IPS-18c (cell line): ENCODE results near the gene ARRDC2.
A peak's percentile ranks its signal among the peaks of the same experiment; 100 is the strongest.
"Not testable (repeated sequence)": the region's sequence is repeated elsewhere in the genome, so short reads cannot be mapped to it uniquely, and the experiment has no call there.

Experiments used
- H3K4me3 ChIP-seq: 2 replicates; pipeline ENCODE4 v1.7.0; 2013; ENCODE audit warnings: low read depth, mild to moderate bottlenecking, low read length, moderate library complexity; ENCODE audit not compliant: insufficient read depth
- H3K9me3 ChIP-seq: one replicate; pipeline ENCODE4 v1.6.1; 2013; ENCODE audit warnings: mild to moderate bottlenecking, low read length, moderate library complexity; ENCODE audit not compliant: control insufficient read depth, insufficient read depth

Gene ARRDC2

DNA sequence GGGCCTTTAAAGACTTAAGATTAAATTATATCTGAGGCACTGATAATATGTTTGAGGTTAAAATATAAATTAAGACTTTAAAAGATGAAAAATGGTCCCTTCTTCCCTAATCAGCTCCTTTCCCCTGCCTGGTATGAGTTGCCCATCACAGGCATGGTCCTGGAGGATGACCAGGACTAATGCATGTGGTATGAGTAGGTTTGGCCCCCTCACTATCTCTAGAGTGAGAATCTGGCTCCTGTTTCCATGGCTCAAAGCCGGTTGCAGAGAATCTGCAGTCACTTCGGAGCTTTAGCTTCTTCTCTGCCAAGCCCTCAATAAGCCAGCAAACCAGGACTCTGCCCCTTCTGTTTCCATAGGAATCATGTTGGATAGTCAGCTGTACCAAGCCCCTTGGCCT, 24.1 kb downstream of the ARRDC2 start:
- not testable (repeated sequence) for H3K9me3 ChIP-seq, H3K4me3 ChIP-seq

GRCh38 chr19:18041054-18041453, 33.1 kb downstream of the ARRDC2 start:
- Histone ChIP-seq H3K9me3 (no peaks in the 10 kb centered on the region), H3K4me3 (no peak overlapping the region)

DNA sequence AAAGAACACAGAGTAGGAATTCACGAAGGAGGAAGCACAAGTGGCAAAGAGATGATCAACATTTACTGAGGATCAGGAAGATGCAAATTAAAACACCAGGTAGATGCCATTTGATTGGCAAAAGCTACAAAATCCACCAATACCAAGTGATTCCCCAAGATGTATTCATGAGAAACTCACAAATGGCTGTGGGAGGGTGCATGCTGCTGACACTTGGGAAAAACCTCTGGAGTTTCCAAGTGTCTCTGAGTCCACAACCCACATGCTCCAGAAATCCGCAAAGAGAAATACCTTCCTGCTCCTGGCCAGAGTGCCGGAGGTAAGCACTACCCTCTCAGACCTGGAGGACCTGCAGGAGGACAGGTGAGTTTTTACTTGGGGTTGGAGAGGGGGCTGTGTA, 35.7 kb downstream of the ARRDC2 start:
- no peaks in the 10 kb centered on the region for H3K9me3 ChIP-seq
- H3K4me3 ChIP-seq, result no peak overlapping the region

DNA sequence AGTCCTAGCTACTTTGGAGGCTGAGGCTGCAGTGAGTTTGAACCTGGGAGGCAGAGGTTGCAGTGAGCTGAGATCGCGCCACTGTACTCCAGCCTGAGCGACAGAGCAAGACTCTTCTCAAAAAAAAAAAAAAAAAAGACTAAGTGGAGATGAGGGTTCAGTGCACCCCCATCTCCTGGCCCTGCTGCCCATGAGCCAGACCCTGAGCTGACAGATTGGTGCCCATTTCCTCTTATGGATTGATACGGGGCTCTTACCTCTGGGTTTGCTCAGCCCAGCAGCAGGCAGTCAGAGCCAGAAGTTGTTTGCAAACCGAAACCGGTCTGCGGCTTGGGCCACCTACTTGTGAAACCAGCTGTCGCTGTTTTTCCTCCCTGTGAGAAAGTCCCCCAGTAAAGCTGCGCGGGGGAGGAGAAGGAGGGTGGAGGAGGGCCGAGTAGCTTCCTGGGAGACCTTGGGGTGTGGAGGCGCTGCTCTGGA, 36.9 kb downstream of the ARRDC2 start:
- H3K4me3 ChIP-seq, result no peak overlapping the region
- no peaks in the 10 kb centered on the region for H3K9me3 ChIP-seq

GRCh38 chr19:18045307-18046050, 37.5 kb downstream of the ARRDC2 start:
- Histone ChIP-seq H3K9me3 (no peaks in the 10 kb centered on the region), H3K4me3 (no peak overlapping the region)

- Histone ChIP-seq H3K9me3 (peaks cover 2% of the 10 kb centered on the region), H3K4me3 (no peak overlapping the region)
Measured at GRCh38 chr19:18046059-18046718, 38.2 kb downstream of the ARRDC2 start.

DNA sequence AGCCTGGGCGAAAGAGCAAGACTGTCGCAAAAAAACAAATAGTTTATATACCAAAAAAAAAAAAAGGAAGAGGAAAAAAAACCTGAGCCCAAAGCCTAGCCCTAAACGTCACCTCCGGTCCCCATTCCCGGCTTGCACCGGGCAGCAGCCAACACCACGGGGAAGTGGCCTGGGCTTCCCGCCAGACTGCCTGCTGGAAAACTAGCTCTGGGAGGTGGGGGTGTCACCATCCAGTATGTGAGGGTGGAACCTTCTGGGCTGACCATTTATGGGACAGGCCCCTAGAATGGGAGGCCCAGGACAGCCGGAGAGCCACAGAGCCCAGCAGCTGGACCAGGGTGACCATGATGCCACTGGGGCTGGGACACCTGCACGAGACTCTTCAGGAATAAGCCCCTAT, 41.4 kb downstream of the ARRDC2 start:
- Histone ChIP-seq H3K9me3 (peaks cover 2% of the 10 kb centered on the region), H3K4me3 (no peak overlapping the region)

- Histone ChIP-seq H3K9me3 (peaks cover 2% of the 10 kb centered on the region), H3K4me3 (no peak overlapping the region)
Measured at GRCh38 chr19:18051887-18052286, 43.9 kb downstream of the ARRDC2 start.

- Histone ChIP-seq H3K4me3 (no peak overlapping the region), H3K9me3 (peaks cover 2% of the 10 kb centered on the region)
Measured at GRCh38 chr19:18053576-18054219, 45.7 kb downstream of the ARRDC2 start.

GRCh38 chr19:18055967-18056366, 48.0 kb downstream of the ARRDC2 start:
- Histone ChIP-seq H3K4me3 (no peak overlapping the region), H3K9me3 (peaks cover 1% of the 10 kb centered on the region)

- Histone ChIP-seq H3K9me3 (no peaks in the 10 kb centered on the region), H3K4me3 (no peak overlapping the region)
Measured at GRCh38 chr19:18057557-18057956, 49.6 kb downstream of the ARRDC2 start.

DNA sequence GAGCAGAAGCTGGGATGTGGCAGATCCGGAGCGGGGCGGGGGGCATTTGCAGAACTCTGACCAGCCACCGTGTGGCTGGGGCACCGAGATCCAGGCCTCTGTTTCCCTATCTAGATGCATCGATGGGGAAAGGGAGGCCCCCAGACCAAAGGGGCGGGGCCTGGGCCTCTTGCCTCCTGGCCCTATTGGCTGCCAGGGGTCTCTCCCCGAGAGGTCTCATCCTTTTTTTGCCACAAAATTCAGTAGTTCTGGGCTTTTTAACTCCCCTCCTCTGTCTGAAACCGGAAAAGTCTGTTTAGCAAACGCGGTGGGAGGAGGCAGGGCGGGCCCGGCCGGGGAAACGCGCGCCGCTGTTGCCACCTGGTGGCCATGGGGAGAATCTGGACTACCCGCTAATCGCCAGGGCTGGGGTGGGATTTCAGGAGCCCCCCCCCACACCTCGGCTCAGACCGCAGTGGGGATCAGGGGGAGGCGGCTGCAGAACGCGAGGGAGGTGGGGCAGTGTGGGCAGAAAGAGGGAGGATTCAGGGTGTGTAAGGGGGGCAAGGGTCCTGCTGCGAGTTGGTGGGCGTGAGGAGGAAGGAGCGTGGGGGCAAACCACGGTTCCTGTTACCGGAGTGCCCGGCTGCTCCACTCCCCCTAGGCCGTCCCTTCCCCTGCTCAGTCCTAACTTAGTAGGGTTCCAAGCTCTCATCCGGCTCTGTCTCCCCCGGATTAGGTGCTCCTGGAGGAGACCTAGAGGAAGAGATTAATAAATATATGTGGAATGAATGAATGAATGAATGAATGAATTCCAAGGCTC, 50.4 kb downstream of the ARRDC2 start:
- Histone ChIP-seq H3K4me3 (peak overlapping the region; percentile 46; the same call in 1 of the 2 replicates), H3K9me3 (no peaks in the 10 kb centered on the region)

GRCh38 chr19:18059297-18059696, 51.3 kb downstream of the ARRDC2 start:
- no peaks in the 10 kb centered on the region for H3K9me3 ChIP-seq
- H3K4me3 ChIP-seq, result no peak overlapping the region

DNA sequence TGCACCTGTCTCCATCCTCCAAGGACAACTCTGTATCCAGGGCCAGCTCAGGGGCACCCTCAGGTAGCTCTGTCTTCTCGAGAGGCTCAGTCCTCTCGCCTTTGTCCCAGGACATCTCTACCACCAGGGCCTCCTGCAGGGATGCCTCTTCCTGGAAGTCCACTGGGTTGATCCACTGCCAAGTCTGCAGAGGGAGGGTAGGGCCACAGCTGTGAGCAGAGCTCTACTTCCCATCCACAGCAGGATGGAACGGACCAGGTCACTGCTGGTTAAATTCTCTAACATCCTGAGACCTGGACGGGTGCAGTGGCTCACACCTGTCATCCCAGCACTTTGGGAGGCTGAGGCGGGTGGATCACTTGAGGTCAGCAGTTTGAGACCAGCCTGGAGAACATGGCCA, 51.9 kb downstream of the ARRDC2 start:
- H3K9me3 ChIP-seq, result no peaks in the 10 kb centered on the region
- H3K4me3 ChIP-seq, result no peak overlapping the region

DNA sequence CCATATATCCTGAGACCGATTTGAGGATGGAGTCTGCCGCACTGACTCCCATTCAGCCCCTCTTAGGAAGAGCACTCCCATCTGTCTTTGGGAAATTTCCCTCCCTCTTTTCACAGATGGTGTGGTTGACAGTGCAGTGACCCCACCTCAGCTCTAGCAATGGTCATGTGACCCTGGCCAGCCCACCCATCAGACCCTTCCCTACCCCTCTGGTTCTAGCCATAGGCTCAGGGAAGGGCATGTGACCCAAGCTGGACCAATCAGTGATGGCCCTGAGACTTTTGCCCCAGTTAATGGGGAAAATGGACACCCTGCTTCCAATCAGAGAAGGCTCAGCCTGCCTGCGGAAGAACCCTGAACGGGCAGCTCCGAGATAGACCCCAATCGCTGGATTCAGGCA, 52.5 kb downstream of the ARRDC2 start:
- H3K4me3 ChIP-seq, result no peak overlapping the region
- H3K9me3 ChIP-seq, result no peaks in the 10 kb centered on the region

GRCh38 chr19:18062028-18062427, 54.1 kb downstream of the ARRDC2 start:
- no peak overlapping the region for H3K4me3 ChIP-seq
- H3K9me3 ChIP-seq, result no peaks in the 10 kb centered on the region

- H3K9me3 ChIP-seq, result no peaks in the 10 kb centered on the region
- no peak overlapping the region for H3K4me3 ChIP-seq
Measured at GRCh38 chr19:18063463-18063862, 55.5 kb downstream of the ARRDC2 start.
